GM04504 (cell line): ENCODE data around the gene TMPRSS13.
"Not testable (repeated sequence)": the region's sequence is repeated elsewhere in the genome, so short reads cannot be mapped to it uniquely, and the experiment has no call there.

Experiments used
- DNase-seq: peaks from one replicate; pipeline ENCODE4 v3.0.0-alpha.2; 2012; ENCODE audit warnings: low read depth

TMPRSS13 gene

GRCh38 chr11:117929142-117929915, at the start of gene TMPRSS13:
TMPRSS13 (minus strand) TSS chr11:117929402; CDS start chr11:117929307, 95 bp downstream.
- no peak for DNase-seq

- no peak for DNase-seq
These were observed 49.8 kb upstream of the TMPRSS13 start for GRCh38 chr11:117978991-117979390.

GRCh38 chr11:117978291-117978910, 49.2 kb upstream of the TMPRSS13 start:
- not testable (repeated sequence) for DNase-seq

GRCh38 chr11:117977612-117978264, 48.5 kb upstream of the TMPRSS13 start:
- DNase-seq = not testable (repeated sequence)

- no peak for DNase-seq
These were observed 47.8 kb upstream of the TMPRSS13 start for GRCh38 chr11:117977029-117977428.

- DNase-seq = no peak
These were observed 47.2 kb upstream of the TMPRSS13 start for GRCh38 chr11:117976445-117976844.

- no peak for DNase-seq
These were observed 44.3 kb upstream of the TMPRSS13 start for GRCh38 chr11:117973503-117973860.

GRCh38 chr11:117972629-117973502, 43.7 kb upstream of the TMPRSS13 start:
- no peak for DNase-seq

- no peak for DNase-seq
These were observed 42.8 kb upstream of the TMPRSS13 start for GRCh38 chr11:117972044-117972443.

- DNase-seq = no peak
These were observed 41.3 kb upstream of the TMPRSS13 start for GRCh38 chr11:117970400-117971024.

- DNase-seq = no peak
These were observed 40.2 kb upstream of the TMPRSS13 start for GRCh38 chr11:117969160-117969991.

GRCh38 chr11:117966908-117967307, 37.7 kb upstream of the TMPRSS13 start:
- no peak for DNase-seq

- DNase-seq = no peak
These were observed 33.6 kb upstream of the TMPRSS13 start for GRCh38 chr11:117962826-117963225.

- DNase-seq = no peak
These were observed 32.7 kb upstream of the TMPRSS13 start for GRCh38 chr11:117961896-117962295.

- DNase-seq = no peak
These were observed 31.2 kb upstream of the TMPRSS13 start for GRCh38 chr11:117960406-117960805.

- no peak for DNase-seq
These were observed 30.4 kb upstream of the TMPRSS13 start for GRCh38 chr11:117959438-117960149.

GRCh38 chr11:117958949-117959348, 29.7 kb upstream of the TMPRSS13 start:
- no peak for DNase-seq

- DNase-seq = no peak
These were observed 23.9 kb upstream of the TMPRSS13 start for GRCh38 chr11:117953024-117953671.
